Colonic mucosa (tissue), 4 donors: ENCODE measurements around the gene RPE65. TPM values are rescaled to one million over a fixed set of nuclear protein-coding genes. Genes with fewer than 3 reads are reported as not detected.

Experiments
- DNase-seq: peaks from one replicate; pipeline ENCODE4 v3.0.0-alpha.2; 2020
- H3K27ac ChIP-seq: fragments of 200-600 bp; one replicate; pipeline ENCODE4 v1.8.0; 2021
- H3K27me3 ChIP-seq: fragments of 200-600 bp; one replicate; pipeline ENCODE4 v1.8.0; 2021
- H3K36me3 ChIP-seq: fragments of 200-600 bp; one replicate; pipeline ENCODE4 v1.8.0; 2021
- H3K4me1 ChIP-seq: fragments of 200-600 bp; one replicate; pipeline ENCODE4 v1.8.0; 2021; ENCODE audit warnings: mild to moderate bottlenecking
- H3K4me3 ChIP-seq: fragments of 200-600 bp; one replicate; pipeline ENCODE4 v1.8.0; 2021
- H3K9ac ChIP-seq, 2 donors: one replicate each; pipeline ENCODE4 v1.7.0; 2013; ENCODE audit warnings: control low read depth in 2 of 2, low read depth in 2 of 2, low read length in 2 of 2
- H3K9me3 ChIP-seq: fragments of 200-600 bp; one replicate; pipeline ENCODE4 v1.8.0; 2021
- intact Hi-C: fragments of 100-400 bp; cut with DNase I; formaldehyde crosslinking; loops from one replicate; pipeline ENCODE4 v1.14.1; 2022
- total RNA-seq, 2 donors: library from RNA; stranded (reverse); fragmentation: NEBNext Ultra II Directional in 1 of 2; extraction: Animal tissue kit (Norgen Biotek cat#: 25700) in 1 of 2; gene quantifications; one replicate each; pipeline ENCODE4 v1.2.1, GENCODE V29; 2021
- TF ChIP-seq, protein P1 (sequence below): fragments of 200-600 bp; IDR thresholded peaks from one replicate; pipeline ENCODE4 v1.8.0; 2022; ENCODE audit warnings: antibody characterized with exemption, mild to moderate bottlenecking
- donor health status: healthy.
- donor health status: DM: no; HTN: no; CAD: no.
- donor health status: DM: no; HTN: no; CAD: no.

Gene RPE65
- total RNA-seq, 2 donors from 2014 or later = not detected

DNA sequence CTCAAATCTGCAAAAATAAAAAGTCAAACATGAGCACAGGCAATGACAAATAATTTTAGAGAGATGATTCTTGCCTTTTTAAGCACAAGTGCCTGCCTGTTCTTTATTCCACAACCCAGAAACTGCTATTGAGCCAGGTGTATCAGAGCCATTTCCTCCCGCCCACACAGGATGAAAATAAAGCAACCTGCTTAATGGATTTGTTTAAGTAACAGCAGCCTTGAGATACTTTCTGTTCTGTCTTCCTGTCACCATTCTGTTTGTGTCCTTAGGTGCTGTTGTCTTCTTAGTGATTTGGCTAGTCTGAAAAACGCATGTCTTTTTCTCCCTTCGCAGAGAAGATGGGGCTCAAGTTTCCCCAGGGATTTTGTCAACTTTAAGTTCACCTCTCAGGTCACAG is 11.4 kb downstream of the RPE65 start:
- Histone ChIP-seq H3K27me3 (no peaks in the 10 kb centered on the region), H3K36me3 (no peaks in the 10 kb centered on the region), H3K27ac (no peak overlapping the region), H3K4me1 (no peaks in the 10 kb centered on the region), H3K9me3 (no peaks in the 10 kb centered on the region), H3K9ac (no peak overlapping the region), H3K4me3 (no peak overlapping the region)
- TF ChIP-seq, protein P1, sequence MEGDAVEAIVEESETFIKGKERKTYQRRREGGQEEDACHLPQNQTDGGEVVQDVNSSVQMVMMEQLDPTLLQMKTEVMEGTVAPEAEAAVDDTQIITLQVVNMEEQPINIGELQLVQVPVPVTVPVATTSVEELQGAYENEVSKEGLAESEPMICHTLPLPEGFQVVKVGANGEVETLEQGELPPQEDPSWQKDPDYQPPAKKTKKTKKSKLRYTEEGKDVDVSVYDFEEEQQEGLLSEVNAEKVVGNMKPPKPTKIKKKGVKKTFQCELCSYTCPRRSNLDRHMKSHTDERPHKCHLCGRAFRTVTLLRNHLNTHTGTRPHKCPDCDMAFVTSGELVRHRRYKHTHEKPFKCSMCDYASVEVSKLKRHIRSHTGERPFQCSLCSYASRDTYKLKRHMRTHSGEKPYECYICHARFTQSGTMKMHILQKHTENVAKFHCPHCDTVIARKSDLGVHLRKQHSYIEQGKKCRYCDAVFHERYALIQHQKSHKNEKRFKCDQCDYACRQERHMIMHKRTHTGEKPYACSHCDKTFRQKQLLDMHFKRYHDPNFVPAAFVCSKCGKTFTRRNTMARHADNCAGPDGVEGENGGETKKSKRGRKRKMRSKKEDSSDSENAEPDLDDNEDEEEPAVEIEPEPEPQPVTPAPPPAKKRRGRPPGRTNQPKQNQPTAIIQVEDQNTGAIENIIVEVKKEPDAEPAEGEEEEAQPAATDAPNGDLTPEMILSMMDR = no peak
- no peak for DNase-seq
- intact Hi-C loops = no loop called here

DNA sequence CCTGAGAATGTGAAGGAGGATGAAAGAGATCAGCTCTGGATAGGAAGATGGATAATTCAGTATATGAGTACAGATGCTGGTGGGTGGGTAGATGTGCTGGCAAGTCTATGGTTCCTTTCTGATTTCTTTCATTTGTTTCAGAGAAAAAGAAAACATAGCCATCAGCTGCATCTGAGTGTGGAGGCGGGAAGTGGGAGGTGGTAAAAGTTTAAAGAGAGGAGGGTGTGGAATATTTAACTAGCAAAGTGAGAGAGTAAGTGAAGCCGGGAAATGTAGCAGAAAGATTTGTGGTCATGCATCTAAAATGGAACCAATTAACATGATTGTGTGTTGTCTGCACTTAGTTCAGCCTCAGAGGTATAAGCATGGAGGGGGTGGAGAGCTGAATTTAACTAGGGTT is 16.4 kb downstream of the RPE65 start:
- H3K27ac ChIP-seq = no peak overlapping the region
- TF ChIP-seq, protein P1 = no peak
- DNase-seq = no peak
- no peaks in the 10 kb centered on the region for H3K36me3 ChIP-seq
- H3K4me3 ChIP-seq = no peak overlapping the region
- intact Hi-C loops = no loop called here
- H3K9ac ChIP-seq = no peak overlapping the region
- no peaks in the 10 kb centered on the region for H3K9me3 ChIP-seq
- no peaks in the 10 kb centered on the region for H3K4me1 ChIP-seq
- H3K27me3 ChIP-seq = no peaks in the 10 kb centered on the region

DNA sequence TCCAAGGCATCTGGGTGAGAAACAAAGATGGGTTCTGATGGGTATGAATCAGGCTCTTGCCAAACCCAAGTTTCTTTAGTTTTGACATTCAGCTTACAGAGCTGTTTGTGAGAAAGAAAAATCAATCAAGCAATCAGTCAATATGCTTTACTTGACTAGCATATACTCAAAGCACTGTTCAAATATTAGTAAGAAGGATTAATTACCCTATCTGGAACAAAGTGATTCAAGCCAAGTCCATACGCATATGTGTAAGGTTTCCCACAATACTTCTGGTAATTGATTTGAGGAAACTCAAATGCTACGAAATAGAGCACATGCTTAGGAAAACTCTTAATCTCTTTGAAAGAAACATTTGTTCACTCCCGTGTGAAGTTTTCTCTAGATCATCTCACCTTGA is 18.7 kb downstream of the RPE65 start:
- H3K9me3 ChIP-seq = no peaks in the 10 kb centered on the region
- no peak for DNase-seq
- TF ChIP-seq, protein P1 = no peak
- intact Hi-C loops = no loop called here
- H3K4me1 ChIP-seq = no peaks in the 10 kb centered on the region
- H3K27me3 ChIP-seq = no peaks in the 10 kb centered on the region
- H3K36me3 ChIP-seq = no peaks in the 10 kb centered on the region
- no peak overlapping the region for H3K9ac ChIP-seq
- H3K27ac ChIP-seq = no peak overlapping the region
- no peak overlapping the region for H3K4me3 ChIP-seq

DNA sequence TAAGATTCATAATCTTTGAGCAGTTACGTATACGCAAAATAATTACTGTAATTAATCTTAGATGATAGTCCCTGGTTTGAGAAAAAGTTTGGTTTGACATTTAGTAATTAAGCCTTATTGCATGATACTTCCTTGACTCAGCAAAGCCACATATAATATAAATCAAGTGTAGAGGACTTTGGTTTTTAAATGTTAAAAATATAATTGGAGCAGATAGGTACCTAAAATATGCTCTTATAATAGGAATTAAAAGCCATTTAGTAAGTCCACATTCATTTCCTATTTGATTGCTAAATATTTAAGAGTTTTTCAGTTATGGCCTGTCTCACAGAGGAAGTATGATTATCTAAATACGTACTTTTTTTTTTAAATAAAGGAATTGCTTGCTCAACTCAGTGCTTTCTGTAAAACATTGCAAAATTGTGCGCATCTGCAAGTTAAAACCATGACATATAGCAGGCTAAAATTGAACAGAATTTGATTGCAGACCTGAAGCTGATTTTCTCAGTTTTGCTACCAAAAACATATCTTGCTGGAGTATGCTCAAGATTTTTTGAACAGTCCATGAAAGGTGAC is 20.4 kb downstream of the RPE65 start:
- H3K27ac ChIP-seq = no peak overlapping the region
- no peaks in the 10 kb centered on the region for H3K27me3 ChIP-seq
- H3K4me3 ChIP-seq = no peak overlapping the region
- H3K9ac ChIP-seq = no peak overlapping the region
- TF ChIP-seq, protein P1 = no peak
- no peaks in the 10 kb centered on the region for H3K9me3 ChIP-seq
- H3K4me1 ChIP-seq = no peaks in the 10 kb centered on the region
- H3K36me3 ChIP-seq = no peaks in the 10 kb centered on the region
- DNase-seq = no peak
- intact Hi-C loops = no loop called here

DNA sequence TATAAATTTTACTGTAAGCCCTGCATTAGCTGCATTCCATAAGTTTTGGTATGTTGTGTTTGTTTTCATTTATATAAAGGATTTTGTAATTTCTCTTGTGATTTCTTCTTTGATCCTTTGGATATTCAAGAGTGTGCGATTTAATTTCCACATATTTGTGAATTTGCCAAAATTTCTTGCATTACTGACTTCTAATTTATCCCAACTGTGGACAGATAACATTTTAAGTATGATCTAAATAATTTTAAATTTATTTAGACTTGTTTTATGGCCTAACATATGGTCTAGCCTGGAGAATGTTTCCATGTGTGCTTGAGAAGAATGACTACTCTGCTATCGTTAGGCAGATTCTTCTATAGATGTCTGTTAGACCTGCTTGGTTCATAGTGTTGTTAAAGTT is 23.2 kb downstream of the RPE65 start:
- Histone ChIP-seq H3K27me3 (no peaks in the 10 kb centered on the region), H3K4me3 (no peak overlapping the region), H3K27ac (no peak overlapping the region), H3K9me3 (no peaks in the 10 kb centered on the region), H3K9ac (no peak overlapping the region), H3K4me1 (no peaks in the 10 kb centered on the region), H3K36me3 (no peaks in the 10 kb centered on the region)
- intact Hi-C loops = no loop called here
- TF ChIP-seq, protein P1 = no peak
- no peak for DNase-seq

DNA sequence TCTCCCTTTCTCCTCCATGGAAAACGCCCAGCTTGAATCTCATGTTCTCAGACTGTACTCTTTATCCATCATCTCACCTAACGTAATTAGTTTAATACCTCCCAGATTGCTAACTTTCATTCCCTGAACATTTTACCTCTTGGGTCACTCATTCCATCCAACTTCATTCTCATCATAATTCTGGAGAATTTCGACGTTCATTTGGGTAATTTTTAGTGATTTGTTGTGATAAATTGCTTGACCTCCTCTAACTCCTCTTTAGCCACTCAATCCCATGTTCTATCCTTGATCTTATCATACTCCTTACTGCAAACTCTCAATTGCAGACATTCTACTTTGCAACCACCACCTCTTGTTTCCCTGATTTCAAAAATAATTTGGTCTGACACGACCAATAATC is 28.4 kb downstream of the RPE65 start:
- Histone ChIP-seq H3K4me1 (no peaks in the 10 kb centered on the region), H3K4me3 (no peak overlapping the region), H3K9me3 (no peaks in the 10 kb centered on the region), H3K36me3 (no peaks in the 10 kb centered on the region), H3K27me3 (no peaks in the 10 kb centered on the region), H3K9ac (no peak overlapping the region), H3K27ac (no peak overlapping the region)
- DNase-seq = no peak
- intact Hi-C loops = no loop called here
- TF ChIP-seq, protein P1 = no peak
